K562 (cell line): ENCODE data around the gene SMC5. TPM values are rescaled to one million over a fixed set of nuclear protein-coding genes. Genes with fewer than 3 reads are reported as not detected.

ENCODE experiments used
- ATF6 ChIP-seq: sonication (generic); formaldehyde crosslinking; IDR thresholded peaks from 2 replicates; pipeline ENCODE4 v1.4.0; 2020; ENCODE audit warnings: mild to moderate bottlenecking, missing genetic modification reagents
- BCL6 ChIP-seq: fragments of 250-450 bp; sonication (Bioruptor Pico); IDR thresholded peaks from 2 replicates; pipeline ENCODE4 v1.4.0; 2020
- C11orf30 ChIP-seq: fragments of 450-650 bp; IDR thresholded peaks from 2 replicates; pipeline ENCODE4 v1.6.1; 2016; ENCODE audit warnings: low read depth, mild to moderate bottlenecking
- CAMTA2 ChIP-seq: fragments of 250-450 bp; sonication (Bioruptor Pico); conservative IDR thresholded peaks from 2 replicates; pipeline ENCODE4 v1.5.1; 2022
- DMBX1 ChIP-seq: fragments of 250-450 bp; sonication (Bioruptor Pico); IDR thresholded peaks from 2 replicates; pipeline ENCODE4 v1.8.0; 2022; ENCODE audit warnings: inconsistent platforms, mild to moderate bottlenecking, moderate library complexity, borderline replicate concordance
- ELF1 ChIP-seq: fragments of 200-800 bp; sonication (Bioruptor generic); IDR thresholded peaks from 2 replicates; pipeline ENCODE4 v1.6.1; 2016; ENCODE audit warnings: missing genetic modification characterization, missing compliant biosample characterization
- GATA2 ChIP-seq: sonication (generic); formaldehyde crosslinking; IDR thresholded peaks from 2 replicates; pipeline ENCODE4 v1.4.0; 2020; ENCODE audit warnings: mild to moderate bottlenecking, missing genetic modification reagents
- GTF2E2 ChIP-seq: fragments of 200-800 bp; sonication (Bioruptor generic); IDR thresholded peaks from 2 replicates; pipeline ENCODE4 v1.6.1; 2016; ENCODE audit warnings: missing genetic modification characterization, missing compliant biosample characterization
- HEY1 ChIP-seq: fragments of 250-450 bp; sonication (Bioruptor Pico); IDR thresholded peaks from 2 replicates; pipeline ENCODE4 v1.5.0; 2020; ENCODE audit warnings: mild to moderate bottlenecking, moderate library complexity, borderline replicate concordance
- HOXB6 ChIP-seq: fragments of 250-450 bp; sonication (Bioruptor Pico); IDR thresholded peaks from 2 replicates; pipeline ENCODE4 v1.5.1; 2022; ENCODE audit warnings: mild to moderate bottlenecking, borderline replicate concordance
- JUNB ChIP-seq: fragments of 450-650 bp; formaldehyde crosslinking; conservative IDR thresholded peaks from 2 replicates; pipeline ENCODE4 v1.4.0; 2020; ENCODE audit warnings: mild to moderate bottlenecking
- KLF6 ChIP-seq: fragments of 250-450 bp; sonication (Bioruptor Pico); IDR thresholded peaks from 2 replicates; pipeline ENCODE4 v1.4.0; 2020; ENCODE audit warnings: mild to moderate bottlenecking, moderate library complexity, borderline replicate concordance
- L3MBTL2 ChIP-seq: fragments of 450-650 bp; IDR thresholded peaks from 2 replicates; pipeline ENCODE4 v1.6.1; 2016; ENCODE audit warnings: mild to moderate bottlenecking, moderate library complexity
- MAFK ChIP-seq: IDR thresholded peaks from 2 replicates; pipeline ENCODE4 v1.6.1; 2011; ENCODE audit warnings: low read length, improper control_type of control experiment
- MEIS2 ChIP-seq: fragments of 450-650 bp; IDR thresholded peaks from 2 replicates; pipeline ENCODE4 v1.6.1; 2014; ENCODE audit warnings: mild to moderate bottlenecking; ENCODE audit not compliant: partially characterized antibody
- NBN ChIP-seq: fragments of 450-650 bp; IDR thresholded peaks from 2 replicates; pipeline ENCODE4 v1.6.1; 2016; ENCODE audit warnings: low read depth, mild to moderate bottlenecking
- NELFE ChIP-seq: IDR thresholded peaks from 2 replicates; pipeline ENCODE4 v1.6.1; 2011; ENCODE audit warnings: mild to moderate bottlenecking; ENCODE audit not compliant: insufficient read depth, insufficient read length
- NFRKB ChIP-seq: fragments of 450-650 bp; IDR thresholded peaks from 2 replicates; pipeline ENCODE4 v1.6.1; 2016; ENCODE audit warnings: low read depth
- NR2C1 ChIP-seq, 2 experiments: fragments of 450-650 bp; IDR thresholded peaks; 2 replicates each; pipeline ENCODE4 v1.6.1; 2017; ENCODE audit warnings: mild to moderate bottlenecking in 2 of 2, antibody characterized with exemption in 1 of 2, inconsistent platforms in 1 of 2, missing compliant biosample characterization in 1 of 2, missing genetic modification characterization in 1 of 2
- RAD51 ChIP-seq: fragments of 450-650 bp; IDR thresholded peaks from 2 replicates; pipeline ENCODE4 v1.7.1; 2016; ENCODE audit warnings: low read depth, mild to moderate bottlenecking, borderline replicate concordance
- RBM15 ChIP-seq: fragments of 200-400 bp; formaldehyde crosslinking; IDR thresholded peaks from 2 replicates; pipeline ENCODE4 v1.6.1; 2018; ENCODE audit warnings: mild to moderate bottlenecking, low read length, moderate library complexity; ENCODE audit not compliant: insufficient read depth
- SRSF9 ChIP-seq: fragments of 200-400 bp; formaldehyde crosslinking; IDR thresholded peaks from 2 replicates; pipeline ENCODE4 v1.6.1; 2017; ENCODE audit warnings: low read depth, low read length, borderline replicate concordance
- TAL1 ChIP-seq: fragments of 450-650 bp; IDR thresholded peaks from 2 replicates; pipeline ENCODE4 v1.6.1; 2016; ENCODE audit warnings: mild to moderate bottlenecking
- TCF3 ChIP-seq: sonication (generic); formaldehyde crosslinking; IDR thresholded peaks from 2 replicates; pipeline ENCODE4 v1.4.0; 2020; ENCODE audit warnings: mild to moderate bottlenecking, missing genetic modification reagents
- TCF7L2 ChIP-seq: fragments of 150-350 bp; IDR thresholded peaks from 2 replicates; pipeline ENCODE4 v1.6.1; 2016; ENCODE audit warnings: low read depth, mild to moderate bottlenecking, low read length, moderate library complexity
- THRAP3 ChIP-seq: fragments of 450-650 bp; IDR thresholded peaks from 2 replicates; pipeline ENCODE4 v1.6.1; 2016; ENCODE audit warnings: mild to moderate bottlenecking, inconsistent platforms, borderline replicate concordance
- WHSC1 ChIP-seq: IDR thresholded peaks from one replicate; pipeline ENCODE4 v1.6.1; 2012; ENCODE audit warnings: low read length, control low read depth, inconsistent platforms
- XRCC5 ChIP-seq: fragments of 200-400 bp; formaldehyde crosslinking; IDR thresholded peaks from 2 replicates; pipeline ENCODE4 v1.6.1; 2017; ENCODE audit warnings: low read depth, mild to moderate bottlenecking, low read length
- ZFPM2 ChIP-seq: fragments of 250-450 bp; sonication (Bioruptor Pico); IDR thresholded peaks from 2 replicates; pipeline ENCODE4 v1.5.1; 2022; ENCODE audit warnings: mild to moderate bottlenecking
- ZKSCAN1 ChIP-seq: fragments of 150-350 bp; IDR thresholded peaks from 2 replicates; pipeline ENCODE4 v1.6.1; 2016; ENCODE audit warnings: low read depth, low read length
- ZKSCAN8 ChIP-seq: fragments of 200-800 bp; sonication (Bioruptor generic); IDR thresholded peaks from 2 replicates; pipeline ENCODE4 v1.6.1; 2016; ENCODE audit warnings: missing genetic modification characterization, missing compliant biosample characterization
- ZNF184 ChIP-seq: sonication (generic); formaldehyde crosslinking; IDR thresholded peaks from 2 replicates; pipeline ENCODE4 v1.5.0; 2020; ENCODE audit warnings: missing genetic modification reagents
- ZNF445 ChIP-seq: fragments of 250-450 bp; sonication (Bioruptor Pico); IDR thresholded peaks from 2 replicates; pipeline ENCODE4 v1.4.0; 2020; ENCODE audit warnings: low read depth, mild to moderate bottlenecking, moderate library complexity
- ZNF830 ChIP-seq: fragments of 250-450 bp; sonication (Bioruptor Pico); IDR thresholded peaks from 2 replicates; pipeline ENCODE4 v1.5.0; 2021; ENCODE audit warnings: mild to moderate bottlenecking
- polyA plus RNA-seq, 8 experiments: library from polyadenylated mRNA; depleted of rRNA in 4 of 8; stranded (reverse) in 5 of 8; unstranded in 3 of 8; fragments of >200 nt; fragmentation: Nextera tagmentation in 2 of 8; fragmentation: Illumina TruSeq in 1 of 8; extraction: Ambion mirVana in 2 of 8; extraction: Trizol in 1 of 8; gene quantifications; 2 replicates each; pipeline versions ENCODE4 v1.2.1 to v1.2.3, GENCODE V29; 2011 to 2014; ENCODE audit warnings: inconsistent platforms in 1 of 8, missing spikeins in 1 of 8
- total RNA-seq, 7 experiments: library from RNA; depleted of rRNA in 6 of 7; stranded (reverse); fragments of >200 nt in 6 of 7; fragmentation: Illumina TruSeq in 2 of 7; extraction: Trizol in 2 of 7; gene quantifications; 2 replicates each; pipeline versions ENCODE4 v1.2.1 to v1.2.3, GENCODE V29; 2011 to 2021; ENCODE audit warnings: low replicate concordance in 1 of 7

Gene SMC5
- total and polyA plus RNA-seq, 9 of the 15 experiments (the other 6 are each of a cell fraction or from before 2014, with no cell fraction given), result 3.5 to 43.2 (median 21.4) TPM

- TF ChIP-seq NELFE, result no peak
- no peak for TF ChIP-seq CAMTA2 (CRISPR knock-in tag)
- TF ChIP-seq XRCC5, result no peak
- TF ChIP-seq ZNF445 (CRISPR knock-in tag), result no peak
- 0 out of 2 replicates have a peak, but pooled peaks have one; percentile 27 for TF ChIP-seq ZKSCAN1
- TF ChIP-seq WHSC1, result no peak
- no peak for TF ChIP-seq THRAP3
- no peak for TF ChIP-seq ZFPM2 (CRISPR knock-in tag)
- no peak for TF ChIP-seq NFRKB
- TF ChIP-seq L3MBTL2, result peak; percentile 71
- no peak for TF ChIP-seq RBM15
- no peak for TF ChIP-seq JUNB (CRISPR knock-in tag)
- no peak for TF ChIP-seq SRSF9
- peak; percentile 64 for TF ChIP-seq MEIS2
- no peak for TF ChIP-seq RAD51
- TF ChIP-seq GTF2E2 (tag), result no peak
- TF ChIP-seq NR2C1 (IDR thresholded peaks at IDR 0.05), result peak; percentile 80
- TF ChIP-seq NR2C1 (tag; IDR thresholded peaks at IDR 0.05), result peak; percentile 70; the same call in 1 of the 2 replicates
- peak; percentile 95 for TF ChIP-seq GATA2 (CRISPR knock-in tag)
- no peak for TF ChIP-seq HEY1 (CRISPR knock-in tag)
- peak; percentile 20; the same call in 1 of the 2 replicates for TF ChIP-seq C11orf30
- TF ChIP-seq ZNF830, result no peak
- TF ChIP-seq BCL6 (CRISPR knock-in tag), result no peak
- TF ChIP-seq ZKSCAN8 (CRISPR knock-in tag), result no peak
- no peak for TF ChIP-seq ZNF184 (CRISPR knock-in tag)
- TF ChIP-seq MAFK, result no peak
- peak; percentile 84 for TF ChIP-seq DMBX1 (CRISPR knock-in tag)
- peak; percentile 96 for TF ChIP-seq TCF3
- no peak for TF ChIP-seq KLF6
- no peak for TF ChIP-seq HOXB6 (CRISPR knock-in tag)
- TF ChIP-seq ELF1 (tag), result peak; percentile 87
- peak; percentile 85 for TF ChIP-seq NBN
- TF ChIP-seq TAL1, result peak; percentile 95
- no peak for TF ChIP-seq TCF7L2
- no peak for TF ChIP-seq ATF6 (CRISPR knock-in tag)
Observed at GRCh38 chr9:70398145-70398556, 139.4 kb downstream of the SMC5 start (continued).
